Choroid plexus epithelial cell (primary cell): ENCODE measurements around the gene PHLDA3.

ENCODE experiments used
- DNase-seq: peaks from one replicate; pipeline ENCODE4 v3.0.0-alpha.2; 2010; ENCODE audit warnings: low read depth
- H3K4me3 ChIP-seq: 2 replicates; pipeline ENCODE4 v1.5.1; 2011; ENCODE audit warnings: low read depth, mild to moderate bottlenecking, control low read depth, low read length, moderate library complexity
- TF ChIP-seq, protein P1 (sequence below): conservative IDR thresholded peaks from 2 replicates; pipeline ENCODE4 v1.5.1; 2011; ENCODE audit warnings: low read depth, mild to moderate bottlenecking, control low read depth, inconsistent platforms, low read length, moderate library complexity

Gene PHLDA3

DNA sequence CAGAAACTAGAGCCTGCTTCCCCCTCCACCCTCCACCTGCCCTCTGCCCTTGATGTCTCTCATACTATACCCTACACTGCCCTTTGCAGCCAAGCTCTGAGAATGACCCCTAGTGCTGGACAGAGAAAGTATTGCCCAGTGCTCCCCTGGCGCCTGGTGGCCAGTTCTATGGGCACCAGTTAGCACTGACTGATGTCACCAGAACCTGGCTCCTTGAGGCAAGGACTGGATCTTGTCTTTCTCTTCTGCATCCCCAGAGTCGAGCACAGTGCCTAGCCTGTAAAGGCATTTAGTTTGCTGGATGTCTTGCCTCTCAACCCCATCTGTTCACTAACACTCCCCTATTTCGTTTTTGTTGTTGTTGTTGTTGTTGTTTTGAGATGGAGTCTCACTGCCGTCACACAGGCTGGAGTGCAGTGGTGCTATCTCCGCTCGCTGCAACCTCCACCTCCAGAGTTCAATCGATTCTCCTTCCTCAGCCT, 5.9 kb downstream of the PHLDA3 start:
- TF ChIP-seq, protein P1, sequence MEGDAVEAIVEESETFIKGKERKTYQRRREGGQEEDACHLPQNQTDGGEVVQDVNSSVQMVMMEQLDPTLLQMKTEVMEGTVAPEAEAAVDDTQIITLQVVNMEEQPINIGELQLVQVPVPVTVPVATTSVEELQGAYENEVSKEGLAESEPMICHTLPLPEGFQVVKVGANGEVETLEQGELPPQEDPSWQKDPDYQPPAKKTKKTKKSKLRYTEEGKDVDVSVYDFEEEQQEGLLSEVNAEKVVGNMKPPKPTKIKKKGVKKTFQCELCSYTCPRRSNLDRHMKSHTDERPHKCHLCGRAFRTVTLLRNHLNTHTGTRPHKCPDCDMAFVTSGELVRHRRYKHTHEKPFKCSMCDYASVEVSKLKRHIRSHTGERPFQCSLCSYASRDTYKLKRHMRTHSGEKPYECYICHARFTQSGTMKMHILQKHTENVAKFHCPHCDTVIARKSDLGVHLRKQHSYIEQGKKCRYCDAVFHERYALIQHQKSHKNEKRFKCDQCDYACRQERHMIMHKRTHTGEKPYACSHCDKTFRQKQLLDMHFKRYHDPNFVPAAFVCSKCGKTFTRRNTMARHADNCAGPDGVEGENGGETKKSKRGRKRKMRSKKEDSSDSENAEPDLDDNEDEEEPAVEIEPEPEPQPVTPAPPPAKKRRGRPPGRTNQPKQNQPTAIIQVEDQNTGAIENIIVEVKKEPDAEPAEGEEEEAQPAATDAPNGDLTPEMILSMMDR: peak; percentile 41
- H3K4me3 ChIP-seq: no peak overlapping the region
- peak; percentile 34 for DNase-seq

DNA sequence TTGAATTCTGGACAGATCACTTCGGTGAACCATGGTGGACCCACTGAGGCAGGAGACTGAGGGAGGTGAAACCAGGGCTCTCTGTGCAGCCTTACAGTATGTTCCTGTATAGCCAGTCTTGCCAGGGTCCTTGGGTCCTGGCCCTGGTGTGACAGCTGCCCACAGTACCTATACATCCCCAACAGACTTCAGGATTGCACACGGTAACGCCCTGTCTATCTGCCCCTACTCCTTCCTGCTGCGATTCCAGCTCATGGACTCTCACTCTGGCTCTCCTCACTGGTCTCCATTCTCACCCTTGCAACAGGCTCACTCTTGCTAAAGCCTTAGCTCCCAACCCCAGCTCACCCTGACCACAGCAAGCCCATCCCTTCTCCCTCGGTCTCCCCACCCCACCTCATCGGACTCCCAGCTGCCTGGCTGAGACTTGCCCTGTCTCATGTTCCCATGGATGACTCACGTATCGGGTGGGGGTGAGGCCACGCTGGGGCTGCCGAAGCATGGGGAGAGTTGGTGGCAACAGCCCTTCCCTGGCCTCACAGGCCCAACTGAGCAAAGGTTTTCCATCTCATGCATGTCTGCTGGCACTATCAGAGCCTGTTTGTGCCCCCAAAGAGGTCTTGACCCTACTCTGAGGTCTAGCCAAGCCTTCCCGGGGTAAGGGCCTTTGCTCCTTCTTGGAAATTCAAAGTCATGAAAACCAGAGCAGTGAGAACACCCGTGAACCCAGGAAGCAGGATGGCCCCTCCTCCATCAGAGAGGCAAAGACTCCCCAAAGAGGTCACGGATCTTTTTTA, 7.1 kb downstream of the PHLDA3 start:
- TF ChIP-seq, protein P1: no peak
- H3K4me3 ChIP-seq: no peak overlapping the region
- DNase-seq: peak; percentile 100

DNA sequence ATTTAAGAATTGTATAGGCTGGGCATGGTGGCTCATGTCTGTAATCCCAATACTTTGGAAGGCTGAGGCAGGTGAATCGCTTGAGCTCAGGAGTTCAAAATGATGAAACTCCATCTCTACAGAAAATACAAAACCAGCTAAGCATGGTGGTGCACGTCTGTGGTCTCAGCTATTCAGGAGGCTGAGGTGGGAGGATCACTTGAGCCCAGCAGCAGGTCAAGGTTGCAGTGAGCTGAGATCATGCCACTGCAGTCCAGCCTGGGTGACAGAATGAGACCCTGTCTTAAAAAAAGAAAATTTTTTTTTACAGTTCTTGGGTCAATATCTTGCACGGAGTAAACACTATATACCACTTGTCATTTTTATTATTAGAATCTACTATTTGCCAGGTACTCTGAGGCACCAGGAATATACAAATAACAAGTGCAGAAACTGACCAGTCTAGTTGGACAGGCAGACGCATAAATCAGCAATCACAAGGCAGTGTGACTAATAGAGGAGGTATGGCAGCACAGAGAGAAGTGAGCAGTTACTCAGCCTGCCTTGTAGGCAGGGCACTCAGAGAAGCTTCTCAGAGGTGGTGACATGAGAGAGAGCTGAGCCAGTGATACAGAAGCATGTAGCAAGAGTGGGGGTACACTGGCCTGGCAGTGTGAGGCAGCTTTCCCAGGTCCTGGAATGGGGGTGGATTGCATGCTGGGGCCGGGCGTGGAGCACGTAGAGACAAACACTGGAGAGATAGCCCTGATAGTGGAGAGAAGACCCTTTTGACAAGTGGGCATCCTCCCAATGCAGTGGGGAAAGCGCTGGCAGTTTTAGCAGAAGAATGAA, 8.0 kb downstream of the PHLDA3 start:
- TF ChIP-seq, protein P1: no peak
- DNase-seq: peak; percentile 99
- H3K4me3 ChIP-seq: no peak overlapping the region

DNA sequence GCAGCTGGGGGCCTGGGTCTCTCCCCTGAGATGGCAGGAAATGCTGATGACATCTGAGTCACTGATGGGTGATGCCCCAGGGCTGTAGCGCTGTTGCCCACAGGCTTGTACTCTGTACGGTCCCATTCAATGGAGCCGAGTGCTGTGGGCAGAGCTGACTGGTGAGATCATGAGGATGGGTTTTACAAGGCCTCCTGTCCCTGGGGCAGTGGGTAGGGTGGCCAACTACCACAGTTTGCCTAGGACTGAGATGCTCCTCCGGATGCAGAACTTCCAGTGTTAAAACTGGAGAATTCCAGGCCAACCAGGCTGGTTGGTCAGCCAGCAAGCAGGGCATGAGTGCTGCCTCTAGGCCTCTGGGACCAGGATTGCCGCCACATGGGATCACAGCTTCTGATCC, 9.2 kb downstream of the PHLDA3 start:
- no peak overlapping the region for H3K4me3 ChIP-seq
- DNase-seq: no peak
- TF ChIP-seq, protein P1: no peak

DNA sequence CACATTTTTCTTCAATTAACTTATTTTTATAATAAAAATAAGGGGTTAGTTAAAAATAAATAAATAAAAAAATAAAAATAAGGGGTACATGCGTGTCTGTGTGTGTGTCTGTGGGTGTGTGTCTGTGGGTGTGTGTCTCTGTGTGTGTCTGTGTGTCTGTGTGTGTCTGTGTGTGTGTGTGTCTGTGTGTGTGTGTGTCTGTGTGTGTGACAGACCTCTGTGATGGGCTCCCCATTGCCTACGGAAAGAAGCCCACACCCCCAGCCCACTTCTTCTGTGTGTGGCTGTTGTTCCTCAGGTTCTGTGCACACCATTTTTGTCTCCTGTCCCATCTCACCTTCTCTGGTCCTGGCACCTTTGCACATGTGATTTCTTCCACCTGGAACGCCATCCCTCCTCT, 9.9 kb downstream of the PHLDA3 start:
- TF ChIP-seq, protein P1: no peak
- no peak overlapping the region for H3K4me3 ChIP-seq
- DNase-seq: no peak

DNA sequence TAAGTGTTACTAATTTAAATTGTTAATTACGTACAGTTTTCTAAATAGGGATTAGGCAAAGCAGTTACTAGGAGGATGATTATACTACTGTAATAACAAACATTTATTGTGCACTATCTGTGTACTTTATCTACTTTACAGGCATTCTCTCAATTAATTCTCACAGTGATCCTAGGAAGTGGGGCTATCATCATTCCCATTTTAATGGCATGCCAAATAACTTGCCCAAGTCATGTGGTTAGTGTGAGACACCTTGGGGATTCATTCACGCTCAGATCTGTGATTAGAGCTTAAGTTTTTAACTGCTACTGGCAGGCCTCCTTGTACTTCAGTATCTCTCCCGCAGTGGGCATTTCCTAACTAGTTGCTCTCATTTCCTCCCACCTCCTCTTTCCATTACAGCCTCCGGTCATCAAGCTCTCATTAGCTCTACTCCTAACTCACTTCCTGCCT, 11.5 kb downstream of the PHLDA3 start:
- peak; percentile 37 for DNase-seq
- no peak overlapping the region for H3K4me3 ChIP-seq
- TF ChIP-seq, protein P1: no peak
